ENCODE measurements around the gene ARRDC2. TPM values are rescaled to one million over a fixed set of nuclear protein-coding genes. Genes with fewer than 3 reads are reported as not detected.

The ARRDC2 gene
- total and polyA plus RNA-seq, 10 of the 15 experiments (the other 5 are each of a cell fraction or from before 2014, with no cell fraction given) = 0.48 to 10.1 (median 4.8) TPM

DNA sequence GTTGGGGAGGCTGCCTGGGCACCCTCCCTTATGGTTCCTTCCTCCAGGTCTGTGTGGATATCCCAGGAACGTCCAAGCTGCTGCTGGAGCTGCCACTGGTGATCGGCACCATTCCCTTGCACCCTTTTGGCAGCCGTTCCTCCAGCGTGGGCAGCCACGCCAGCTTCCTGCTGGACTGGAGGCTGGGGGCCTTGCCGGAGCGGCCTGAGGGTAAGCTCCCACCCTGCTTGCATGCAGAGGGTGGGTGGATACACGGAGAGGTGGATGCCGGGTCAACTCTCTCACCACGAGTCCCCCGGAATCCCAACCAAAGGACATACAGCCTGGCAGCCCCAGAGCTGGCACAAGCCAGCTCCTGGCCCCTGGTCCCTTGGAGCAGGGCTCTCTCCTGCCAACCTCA lies 2.2 kb downstream of the ARRDC2 start:
- TF ChIP-seq BMI1 (IDR thresholded peaks at IDR 0.05; ENCODE audit: borderline replicate concordance) (no peak), TAF1 (IDR thresholded peaks at IDR 0.05; ENCODE audit: borderline replicate concordance, low read depth, low read length) (no peak), KAT2A (conservative IDR thresholded peaks at IDR 0.05; ENCODE audit: control insufficient read depth, low read depth, low read length) (no peak), ELK1 (IDR thresholded peaks at IDR 0.05; ENCODE audit: low read depth, low read length) (no peak), RAD21 (IDR thresholded peaks at IDR 0.05; ENCODE audit: insufficient read depth, low read depth, low read length) (no peak), SMARCA5 (IDR thresholded peaks at IDR 0.05) (no peak), NBN (IDR thresholded peaks at IDR 0.05) (no peak), RUNX3 (IDR thresholded peaks at IDR 0.05; ENCODE audit: low read length) (no peak), BRCA1 (IDR thresholded peaks at IDR 0.05; ENCODE audit: low read depth, low read length) (no peak), MYB (IDR thresholded peaks at IDR 0.05; ENCODE audit: borderline replicate concordance, low read depth, low read length) (no peak), SPI1 (IDR thresholded peaks at IDR 0.05; ENCODE audit: borderline replicate concordance, insufficient read depth, low read depth, low read length) (no peak), SREBF1 (IDR thresholded peaks at IDR 0.05; ENCODE audit: low read length) (no peak)
- no peak overlapping the region for H3K9ac ChIP-seq (ENCODE audit: control insufficient read depth, insufficient read depth, low read length)
- 89% methylated on average over 11 of the region's 11 CpGs for WGBS (ENCODE audit: insufficient coverage, insufficient replicate concordance, low lambda C conversion rate, missing lambda C conversion rate)
- no peak for FAIRE-seq
- H3K4me1 ChIP-seq (ENCODE audit: control insufficient read depth, insufficient read depth, low read length) = peaks cover 18% of the 10 kb centered on the region
- H2AFZ ChIP-seq (ENCODE audit: control insufficient read depth, low read depth, low read length) = no peak overlapping the region
- H4K20me1 ChIP-seq (ENCODE audit: control insufficient read depth, insufficient read depth) = no peaks in the 10 kb centered on the region
- intact Hi-C loops (cut with micrococcal nuclease; ENCODE audit: unreplicated experiment) (no loop called here), in situ Hi-C loops (cut with MboI) (no loop called here)
- no peaks in the 10 kb centered on the region for H3K79me2 ChIP-seq (ENCODE audit: control insufficient read depth, insufficient read depth, low read length)
- no TSS peak for BruUV-seq (replicated peaks)
- H3K9me3 ChIP-seq (replicated peaks; ENCODE audit: control insufficient read depth, insufficient read depth, low read length) = no peaks in the 10 kb centered on the region
- H3K36me3 ChIP-seq (ENCODE audit: control insufficient read depth in 2 of 2, insufficient read depth in 2 of 2, low read length in 1 of 2) = peaks cover 7 to 14% of the 10 kb centered on the region in 2 experiments
- SMC1A ChIA-PET (ENCODE audit: uncharacterized antibody, unreplicated experiment) = interaction anchor here (0.6 to 1.2 kb wide), 3 partner anchors 12 to 264 kb away, joined by 3 read pairs; no protein-coding TSS in a partner anchor
- DNase-seq (ENCODE audit: low read depth, low spot score) = no peak
- no peak overlapping the region for H3K4me2 ChIP-seq (ENCODE audit: control insufficient read depth, insufficient read depth)
- CTCF ChIA-PET = interaction anchor here (0.8 to 4.8 kb wide), 4 partner anchors 13 to 103 kb away, joined by 3 to 19 read pairs (median 4); no protein-coding TSS in a partner anchor
- ATAC-seq = no peak
- POLR2A ChIA-PET = interaction anchor here (1.6 kb wide), 1 partner anchor 12 kb away, joined by 3 read pairs; no protein-coding TSS in a partner anchor
- RAD21 ChIA-PET (ENCODE audit: unreplicated experiment) = interaction anchor here (1.2 to 2.0 kb wide), 3 partner anchors 13 to 182 kb away, joined by 3 to 6 read pairs (median 4); no protein-coding TSS in a partner anchor
- H3K27ac ChIP-seq (ENCODE audit: control insufficient read depth, insufficient read depth) = no peak overlapping the region
- no peaks in the 10 kb centered on the region for H3K27me3 ChIP-seq (replicated peaks in 1 of 2; ENCODE audit: control insufficient read depth in 2 of 2, insufficient read depth in 2 of 2, low read length in 1 of 2)
- H3K4me3 ChIP-seq = no peak overlapping the region

Measured in GM12878 (cell line).